Uterus (tissue), 2 donors: ENCODE results near the gene CATSPER3.

Source experiments
- CTCF ChIP-seq, 4 experiments: fragments of 200-600 bp in 2 of 4; fragments of 450-650 bp in 2 of 4; sonication (generic) in 2 of 4; IDR thresholded peaks; one replicate each; pipeline ENCODE4 v1.5.1; 2016 to 2019; ENCODE audit warnings: antibody characterized with exemption in 4 of 4, mild to moderate bottlenecking in 2 of 4, moderate library complexity in 1 of 4
- POLR2A ChIP-seq, 2 donors: fragments of 450-650 bp; IDR thresholded peaks; one replicate each; pipeline ENCODE4 v1.6.1; 2016; ENCODE audit warnings: antibody characterized with exemption in 2 of 2, mild to moderate bottlenecking in 1 of 2, moderate library complexity in 1 of 2

GRCh38 chr5:135051399-135051798 lies 83.7 kb downstream of the CATSPER3 start:
- TF ChIP-seq CTCF (IDR thresholded peaks at IDR 0.05) (no peak), POLR2A (IDR thresholded peaks at IDR 0.05) (no peak)
